ENCODE results near the gene PRKD2.

The PRKD2 gene

GRCh38 chr19:46744005-46744691 lies 27.2 kb upstream of the PRKD2 start:
- POLR2A ChIA-PET (ENCODE audit: low non-redundant PET): no interaction called here
- no peak for DNase-seq (ENCODE audit: low spot score)
- no peak for TF ChIP-seq CTCF (conservative IDR thresholded peaks at IDR 0.05; ENCODE audit: low read depth)
- CTCF ChIA-PET: interaction anchor here (0.8 to 1.0 kb wide), 2 partner anchors 96 to 127 kb away, joined by 4 to 5 read pairs; no protein-coding TSS in a partner anchor
- H3K27ac ChIP-seq: peak overlapping the region; percentile 84

- peak overlapping the region; percentile 27; the same call in 1 of the 2 replicates for H3K27ac ChIP-seq
- no peak for TF ChIP-seq CTCF (conservative IDR thresholded peaks at IDR 0.05; ENCODE audit: low read depth)
- ChIA-PET CTCF (no interaction called here), POLR2A (ENCODE audit: low non-redundant PET) (no interaction called here)
- no peak for DNase-seq (ENCODE audit: low spot score)
Measured at GRCh38 chr19:46742926-46743480, 26.1 kb upstream of the PRKD2 start.

- no peak for DNase-seq (ENCODE audit: low spot score)
- TF ChIP-seq CTCF (conservative IDR thresholded peaks at IDR 0.05; ENCODE audit: low read depth): no peak
- CTCF ChIA-PET: interaction anchor here (0.8 kb wide), 1 partner anchor 9 kb away, joined by 6 read pairs; no protein-coding TSS in a partner anchor
- H3K27ac ChIP-seq: peak overlapping the region; percentile 24
- POLR2A ChIA-PET (ENCODE audit: low non-redundant PET): no interaction called here
Measured at GRCh38 chr19:46741447-46741846, 24.5 kb upstream of the PRKD2 start.

GRCh38 chr19:46739290-46739771 lies 22.4 kb upstream of the PRKD2 start:
- CTCF ChIA-PET: interaction anchor here (0.6 kb wide), 1 partner anchor 12 kb away, joined by 3 read pairs; no protein-coding TSS in a partner anchor
- DNase-seq (ENCODE audit: low spot score): no peak
- peak overlapping the region; percentile 7 for H3K27ac ChIP-seq
- POLR2A ChIA-PET (ENCODE audit: low non-redundant PET): no interaction called here
- TF ChIP-seq CTCF (conservative IDR thresholded peaks at IDR 0.05; ENCODE audit: low read depth): no peak

- peak overlapping the region; percentile 19; the same call in 1 of the 2 replicates for H3K27ac ChIP-seq
- ChIA-PET CTCF (no interaction called here), POLR2A (ENCODE audit: low non-redundant PET) (no interaction called here)
Measured at GRCh38 chr19:46737761-46738171, 20.9 kb upstream of the PRKD2 start.

GRCh38 chr19:46737298-46737654 lies 20.4 kb upstream of the PRKD2 start:
- ChIA-PET POLR2A (ENCODE audit: low non-redundant PET) (no interaction called here), CTCF (no interaction called here)
- DNase-seq (ENCODE audit: low spot score): no peak
- TF ChIP-seq CTCF (conservative IDR thresholded peaks at IDR 0.05; ENCODE audit: low read depth): no peak
- H3K27ac ChIP-seq: 0 out of 2 replicates have a peak overlapping the region, but pooled peaks have one; percentile 19

More at GRCh38 chr19:46737761-46738171, 20.9 kb upstream of the PRKD2 start:
- DNase-seq (ENCODE audit: low spot score): no peak
- no peak for TF ChIP-seq CTCF (conservative IDR thresholded peaks at IDR 0.05; ENCODE audit: low read depth)

Measured in RWPE1 (cell line).